Iris pigment epithelial cell (primary cell): ENCODE measurements around the gene KIF3B.
"Not testable (repeated sequence)": the region's sequence is repeated elsewhere in the genome, so short reads cannot be mapped to it uniquely, and the experiment has no call there.

Source experiments
- DNase-seq: peaks from one replicate; pipeline ENCODE4 v3.0.0-alpha.2; 2011; ENCODE audit warnings: low read depth

KIF3B gene

GRCh38 chr20:32248043-32248442 is 29.4 kb upstream of the KIF3B start:
- DNase-seq = no peak

GRCh38 chr20:32249030-32249738 is 28.3 kb upstream of the KIF3B start:
- no peak for DNase-seq

GRCh38 chr20:32251470-32251869 is 26.0 kb upstream of the KIF3B start:
- DNase-seq = no peak

- DNase-seq = no peak
These were observed 25.3 kb upstream of the KIF3B start for GRCh38 chr20:32252189-32252588.

GRCh38 chr20:32260973-32261372 is 16.5 kb upstream of the KIF3B start:
- DNase-seq = not testable (repeated sequence)

- DNase-seq = no peak
These were observed 15.8 kb upstream of the KIF3B start for GRCh38 chr20:32261644-32262043.

- no peak for DNase-seq
These were observed 14.0 kb upstream of the KIF3B start for GRCh38 chr20:32263398-32263954.

GRCh38 chr20:32271620-32272019 is 5.8 kb upstream of the KIF3B start:
- no peak for DNase-seq

GRCh38 chr20:32274359-32274758 is 3.1 kb upstream of the KIF3B start:
- DNase-seq = no peak

GRCh38 chr20:32275163-32275562 is 2.3 kb upstream of the KIF3B start:
- not testable (repeated sequence) for DNase-seq

GRCh38 chr20:32278199-32278643 is 770 bp downstream of the KIF3B start:
- peak; percentile 28 for DNase-seq

- no peak for DNase-seq
These were observed 4.3 kb downstream of the KIF3B start for GRCh38 chr20:32281711-32282110.

- DNase-seq = no peak
These were observed 5.0 kb downstream of the KIF3B start for GRCh38 chr20:32282461-32282860.

- DNase-seq = no peak
These were observed 7.7 kb downstream of the KIF3B start for GRCh38 chr20:32285082-32285620.

- DNase-seq = peak; percentile 36
These were observed 8.3 kb downstream of the KIF3B start for GRCh38 chr20:32285621-32286371.

- no peak for DNase-seq
These were observed 9.8 kb downstream of the KIF3B start for GRCh38 chr20:32287231-32287638.

GRCh38 chr20:32288225-32288849 is 10.9 kb downstream of the KIF3B start:
- DNase-seq = no peak

GRCh38 chr20:32289299-32289660 is 11.8 kb downstream of the KIF3B start:
- not testable (repeated sequence) for DNase-seq

- no peak for DNase-seq
These were observed 12.4 kb downstream of the KIF3B start for GRCh38 chr20:32289661-32290431.

- DNase-seq = no peak
These were observed 13.7 kb downstream of the KIF3B start for GRCh38 chr20:32291166-32291565.

GRCh38 chr20:32292548-32292947 is 15.1 kb downstream of the KIF3B start:
- DNase-seq = no peak

- no peak for DNase-seq
These were observed 16.6 kb downstream of the KIF3B start for GRCh38 chr20:32294071-32294470.
